ENCODE measurements around the gene FAM151A.

GRCh38 chr1:54627196-54627595, 3.9 kb upstream of the FAM151A start:
- TF ChIP-seq CTCF (conservative IDR thresholded peaks at IDR 0.05) (no peak), ZFX (IDR thresholded peaks at IDR 0.05) (no peak)

All from C4-2B (cell line).